GM13976 (cell line): ENCODE measurements around the gene FGF2.
"Not testable (repeated sequence)": the region's sequence is repeated elsewhere in the genome, so short reads cannot be mapped to it uniquely, and the experiment has no call there.

Experiments
- DNase-seq: peaks from one replicate; pipeline ENCODE4 v3.0.0; 2012; ENCODE audit warnings: low spot score
- in situ Hi-C: fragments of 300-500 bp; cut with MboI; formaldehyde crosslinking; loops from one replicate; pipeline ENCODE4 v1.12.0; 2022; ENCODE audit warnings: low sequenced_read_pairs, mixed read lengths, inconsistent platforms; ENCODE audit not compliant: unreplicated experiment
- TF ChIP-seq, protein P1 (sequence below): IDR thresholded peaks from 2 replicates; pipeline ENCODE4 v1.5.1; 2012; ENCODE audit warnings: borderline replicate concordance, mild to moderate bottlenecking; ENCODE audit not compliant: insufficient read depth; ENCODE audit errors: extremely low read depth, missing control alignments, control extremely low read depth

FGF2 gene

DNA sequence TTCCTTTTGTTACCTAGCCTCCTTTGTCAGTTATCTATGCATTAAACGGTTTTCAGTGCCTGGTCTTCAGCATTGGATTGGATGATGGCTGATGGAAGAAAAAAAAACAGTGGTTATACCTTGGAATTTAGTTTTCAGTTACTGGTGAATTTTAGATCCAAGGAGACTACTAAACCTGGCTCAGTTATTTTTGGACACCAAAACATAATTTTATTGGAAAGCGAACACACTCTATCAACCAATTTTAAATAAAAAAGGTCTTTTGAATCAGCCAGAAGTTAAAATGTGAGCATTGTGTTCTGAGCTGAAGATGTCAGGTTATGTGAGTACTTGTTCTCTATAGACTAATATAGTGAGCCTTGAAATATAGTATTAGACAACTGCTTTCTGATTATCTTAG lies 32.1 kb downstream of the FGF2 start:
- in situ Hi-C loops = no loop called here

DNA sequence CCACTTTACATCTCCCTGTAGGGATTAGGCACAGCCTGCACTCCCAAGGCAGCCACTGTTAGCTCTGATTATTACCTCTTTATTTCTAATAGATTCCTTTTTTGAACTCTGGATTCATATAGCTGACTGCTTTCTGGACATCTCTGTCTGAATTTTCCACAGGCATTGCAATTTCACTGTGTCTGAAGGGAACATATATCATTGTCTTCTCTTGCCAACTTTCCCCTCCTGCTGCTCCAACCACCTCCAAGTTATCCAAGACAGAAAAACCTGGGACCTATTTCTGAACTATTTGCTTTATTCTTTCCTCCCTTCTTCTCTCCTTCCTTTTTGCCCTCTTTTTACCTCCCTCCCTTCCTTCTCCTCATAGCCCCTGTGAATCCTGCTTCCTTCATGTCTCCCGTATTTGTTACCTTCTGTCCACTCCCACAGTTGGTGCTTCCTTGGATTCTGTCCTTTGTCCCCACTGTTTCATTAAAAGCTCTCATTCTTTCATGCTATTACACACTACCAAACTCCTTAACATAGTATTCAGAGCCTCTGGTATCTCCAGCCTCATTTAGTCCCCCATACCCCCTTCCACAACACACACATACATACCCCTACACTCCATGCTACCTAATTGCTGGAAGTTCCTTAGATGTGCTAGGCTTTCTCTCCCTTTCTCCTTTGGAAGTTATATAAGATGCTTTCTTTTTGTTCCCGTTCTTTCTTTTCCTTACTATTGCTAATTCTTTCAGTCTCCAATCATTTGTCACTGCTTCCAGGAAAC lies 34.7 kb downstream of the FGF2 start:
- DNase-seq = no peak
- TF ChIP-seq, protein P1, sequence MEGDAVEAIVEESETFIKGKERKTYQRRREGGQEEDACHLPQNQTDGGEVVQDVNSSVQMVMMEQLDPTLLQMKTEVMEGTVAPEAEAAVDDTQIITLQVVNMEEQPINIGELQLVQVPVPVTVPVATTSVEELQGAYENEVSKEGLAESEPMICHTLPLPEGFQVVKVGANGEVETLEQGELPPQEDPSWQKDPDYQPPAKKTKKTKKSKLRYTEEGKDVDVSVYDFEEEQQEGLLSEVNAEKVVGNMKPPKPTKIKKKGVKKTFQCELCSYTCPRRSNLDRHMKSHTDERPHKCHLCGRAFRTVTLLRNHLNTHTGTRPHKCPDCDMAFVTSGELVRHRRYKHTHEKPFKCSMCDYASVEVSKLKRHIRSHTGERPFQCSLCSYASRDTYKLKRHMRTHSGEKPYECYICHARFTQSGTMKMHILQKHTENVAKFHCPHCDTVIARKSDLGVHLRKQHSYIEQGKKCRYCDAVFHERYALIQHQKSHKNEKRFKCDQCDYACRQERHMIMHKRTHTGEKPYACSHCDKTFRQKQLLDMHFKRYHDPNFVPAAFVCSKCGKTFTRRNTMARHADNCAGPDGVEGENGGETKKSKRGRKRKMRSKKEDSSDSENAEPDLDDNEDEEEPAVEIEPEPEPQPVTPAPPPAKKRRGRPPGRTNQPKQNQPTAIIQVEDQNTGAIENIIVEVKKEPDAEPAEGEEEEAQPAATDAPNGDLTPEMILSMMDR = no peak
- in situ Hi-C loops = no loop called here

More for the DNA sequence above, 32.1 kb downstream of the FGF2 start:
- TF ChIP-seq, protein P1 = no peak
- DNase-seq = no peak

- in situ Hi-C loops = no loop called here
- TF ChIP-seq, protein P1 = no peak
- no peak for DNase-seq
Measured at GRCh38 chr4:122863639-122864038, 37.0 kb downstream of the FGF2 start.

DNA sequence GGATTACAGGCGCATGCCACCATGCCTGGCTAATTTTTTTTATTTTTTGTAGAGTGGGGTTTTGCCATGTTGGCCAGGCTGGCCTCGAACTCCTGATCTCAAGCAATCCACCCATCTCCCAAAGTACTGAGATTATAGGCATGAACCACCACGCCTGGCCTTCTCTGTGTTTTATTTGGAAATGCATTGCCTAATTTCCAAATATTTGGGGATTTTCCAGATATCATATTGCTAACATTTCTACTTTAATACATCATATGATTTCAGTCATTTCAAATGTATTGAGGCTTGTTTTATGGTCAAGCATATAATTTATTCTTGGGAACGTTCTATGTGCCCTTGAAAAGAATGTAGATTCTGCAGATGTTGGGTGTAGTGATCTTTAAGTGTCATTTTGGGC lies 38.8 kb downstream of the FGF2 start:
- TF ChIP-seq, protein P1 = no peak
- in situ Hi-C loops = no loop called here
- no peak for DNase-seq

DNA sequence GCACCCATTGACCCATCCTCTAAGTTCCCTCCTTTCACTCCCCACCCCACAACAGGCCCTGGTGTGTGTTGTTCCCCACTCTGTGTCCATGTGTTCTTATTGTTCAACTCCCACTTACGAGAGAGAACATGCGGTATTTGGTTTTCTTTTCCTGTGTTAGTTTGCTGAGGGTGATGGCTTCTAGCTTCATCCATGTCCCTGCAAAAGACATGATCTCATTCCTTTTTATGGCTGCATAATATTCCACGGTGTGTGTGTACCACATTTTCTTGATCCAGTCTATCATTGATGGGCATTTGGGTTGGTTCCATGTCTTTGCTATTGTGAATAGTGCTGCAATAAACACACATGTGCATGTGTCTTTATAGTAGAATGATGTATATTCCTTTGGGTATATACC lies 41.6 kb downstream of the FGF2 start:
- in situ Hi-C loops, DNase-seq: not testable (repeated sequence)

GRCh38 chr4:122873146-122873545 lies 46.5 kb downstream of the FGF2 start:
- in situ Hi-C loops = no loop called here
- TF ChIP-seq, protein P1 = no peak
- no peak for DNase-seq

- TF ChIP-seq, protein P1 = no peak
- DNase-seq = no peak
- in situ Hi-C loops = no loop called here
Measured at GRCh38 chr4:122873821-122874593, 47.4 kb downstream of the FGF2 start.
